ENCODE results near the gene CD4.
A peak's percentile ranks its signal among the peaks of the same experiment; 100 is the strongest.

CD4 gene

GRCh38 chr12:6754411-6754810 is 34.9 kb upstream of the CD4 start:
- H3K27ac Mint-ChIP-seq, result no peak overlapping the region
- H3K4me3 Mint-ChIP-seq, result no peak overlapping the region
- peaks cover 37% of the 10 kb centered on the region for H3K27me3 Mint-ChIP-seq
- CTCF ChIA-PET, result interaction anchor here (0.7 to 5.0 kb wide), 25 partner anchors 8 to 118 kb away, joined by 3 to 91 read pairs (median 6); partner anchors contain the start of genes CD4, CDCA3, GPR162 and PTMS
- peaks cover 48% of the 10 kb centered on the region for H3K4me1 Mint-ChIP-seq
- no peaks in the 10 kb centered on the region for H3K9me3 Mint-ChIP-seq
- no peak for DNase-seq
- H3K36me3 Mint-ChIP-seq, result peaks cover 22% of the 10 kb centered on the region

GRCh38 chr12:6757028-6757690 is 32.2 kb upstream of the CD4 start:
- Mint-ChIP-seq H3K4me1 (peaks cover 32% of the 10 kb centered on the region), H3K36me3 (no peaks in the 10 kb centered on the region), H3K4me3 (no peak overlapping the region), H3K27me3 (peaks cover 56% of the 10 kb centered on the region), H3K27ac (no peak overlapping the region), H3K9me3 (no peaks in the 10 kb centered on the region)
- DNase-seq, result no peak
- CTCF ChIA-PET, result interaction anchor here (0.6 to 3.6 kb wide), 4 partner anchors 9 to 68 kb away, joined by 3 to 13 read pairs (median 5); partner anchors contain the start of gene PTMS

GRCh38 chr12:6758506-6759095 is 30.7 kb upstream of the CD4 start:
- H3K36me3 Mint-ChIP-seq, result no peaks in the 10 kb centered on the region
- peaks cover 65% of the 10 kb centered on the region for H3K27me3 Mint-ChIP-seq
- H3K27ac Mint-ChIP-seq, result peak overlapping the region; percentile 13
- DNase-seq, result no peak
- CTCF ChIA-PET, result interaction anchor here (0.9 to 3.6 kb wide), 7 partner anchors 8 to 66 kb away, joined by 3 to 13 read pairs (median 5); partner anchors contain the start of gene PTMS
- H3K4me3 Mint-ChIP-seq, result no peak overlapping the region
- H3K4me1 Mint-ChIP-seq, result peaks cover 23% of the 10 kb centered on the region
- no peaks in the 10 kb centered on the region for H3K9me3 Mint-ChIP-seq

GRCh38 chr12:6759741-6760140 is 29.6 kb upstream of the CD4 start:
- H3K4me1 Mint-ChIP-seq, result peaks cover 24% of the 10 kb centered on the region
- H3K27ac Mint-ChIP-seq, result no peak overlapping the region
- no peak for DNase-seq
- CTCF ChIA-PET, result interaction anchor here (1.1 to 3.6 kb wide), 4 partner anchors 11 to 65 kb away, joined by 3 to 13 read pairs (median 5); no protein-coding TSS in a partner anchor
- peaks cover 75% of the 10 kb centered on the region for H3K27me3 Mint-ChIP-seq
- H3K9me3 Mint-ChIP-seq, result no peaks in the 10 kb centered on the region
- H3K4me3 Mint-ChIP-seq, result no peak overlapping the region
- no peaks in the 10 kb centered on the region for H3K36me3 Mint-ChIP-seq

GRCh38 chr12:6763380-6763779 is 25.9 kb upstream of the CD4 start:
- Mint-ChIP-seq H3K36me3 (peaks cover 4% of the 10 kb centered on the region), H3K27me3 (peaks cover 85% of the 10 kb centered on the region), H3K9me3 (no peaks in the 10 kb centered on the region), H3K4me3 (no peak overlapping the region), H3K27ac (no peak overlapping the region), H3K4me1 (peaks cover 42% of the 10 kb centered on the region)
- no peak for DNase-seq
- CTCF ChIA-PET, result interaction anchor here (1.8 kb wide), 1 partner anchor 10 kb away, joined by 8 read pairs; the partner anchor contains the start of gene MLF2

GRCh38 chr12:6764011-6764828 is 25.1 kb upstream of the CD4 start:
- H3K27me3 Mint-ChIP-seq, result peaks cover 88% of the 10 kb centered on the region
- H3K36me3 Mint-ChIP-seq, result peaks cover 4% of the 10 kb centered on the region
- no peak overlapping the region for H3K27ac Mint-ChIP-seq
- peak overlapping the region; percentile 19 for H3K4me3 Mint-ChIP-seq
- DNase-seq, result peak; percentile 64
- peaks cover 39% of the 10 kb centered on the region for H3K4me1 Mint-ChIP-seq
- CTCF ChIA-PET, result interaction anchor here (5.8 kb wide), 1 partner anchor 14 kb away, joined by 63 read pairs; no protein-coding TSS in a partner anchor
- no peaks in the 10 kb centered on the region for H3K9me3 Mint-ChIP-seq

GRCh38 chr12:6765048-6765633 is 24.2 kb upstream of the CD4 start:
- peaks cover 88% of the 10 kb centered on the region for H3K27me3 Mint-ChIP-seq
- peaks cover 39% of the 10 kb centered on the region for H3K4me1 Mint-ChIP-seq
- H3K9me3 Mint-ChIP-seq, result no peaks in the 10 kb centered on the region
- H3K27ac Mint-ChIP-seq, result no peak overlapping the region
- CTCF ChIA-PET, result interaction anchor here (1.2 to 5.8 kb wide), 3 partner anchors 11 to 27 kb away, joined by 4 to 63 read pairs (median 44); partner anchors contain the start of gene MLF2
- H3K36me3 Mint-ChIP-seq, result peaks cover 4% of the 10 kb centered on the region
- no peak for DNase-seq
- peak overlapping the region; percentile 68 for H3K4me3 Mint-ChIP-seq

GRCh38 chr12:6765634-6766581 is 23.4 kb upstream of the CD4 start, which contains the start of gene PTMS:
Gene PTMS (plus strand): TSS chr12:6766363. CDS start chr12:6766706, 343 bp downstream.
- peaks cover 4% of the 10 kb centered on the region for H3K36me3 Mint-ChIP-seq
- H3K9me3 Mint-ChIP-seq, result no peaks in the 10 kb centered on the region
- DNase-seq, result peak; percentile 54
- H3K4me3 Mint-ChIP-seq, result peak within 1 kb of the TSS; percentile 85
- H3K27ac Mint-ChIP-seq, result no peak within 1 kb of the TSS
- peaks cover 95% of the 10 kb centered on the region for H3K27me3 Mint-ChIP-seq
- H3K4me1 Mint-ChIP-seq, result peaks cover 40% of the 10 kb centered on the region
- CTCF ChIA-PET, result interaction anchor here (0.7 to 5.8 kb wide), 16 partner anchors 8 to 339 kb away, joined by 3 to 63 read pairs (median 4); partner anchors contain the start of genes CD4, MLF2 and USP5

GRCh38 chr12:6766651-6767349 is 22.5 kb upstream of the CD4 start:
- CTCF ChIA-PET, result interaction anchor here (0.7 to 5.8 kb wide), 17 partner anchors 9 to 340 kb away, joined by 3 to 63 read pairs (median 3); partner anchors contain the start of genes CD4, MLF2 and USP5
- peaks cover 4% of the 10 kb centered on the region for H3K36me3 Mint-ChIP-seq
- H3K4me1 Mint-ChIP-seq, result peaks cover 49% of the 10 kb centered on the region
- H3K4me3 Mint-ChIP-seq, result peak overlapping the region; percentile 85
- peak; percentile 70 for DNase-seq
- no peaks in the 10 kb centered on the region for H3K9me3 Mint-ChIP-seq
- no peak overlapping the region for H3K27ac Mint-ChIP-seq
- H3K27me3 Mint-ChIP-seq, result peaks cover 96% of the 10 kb centered on the region

GRCh38 chr12:6767353-6768319 is 21.7 kb upstream of the CD4 start:
- peak overlapping the region; percentile 85 for H3K4me3 Mint-ChIP-seq
- peak overlapping the region; percentile 46 for H3K27ac Mint-ChIP-seq
- peaks cover 56% of the 10 kb centered on the region for H3K4me1 Mint-ChIP-seq
- peaks cover 4% of the 10 kb centered on the region for H3K36me3 Mint-ChIP-seq
- DNase-seq, result no peak
- H3K27me3 Mint-ChIP-seq, result peaks cover 96% of the 10 kb centered on the region
- CTCF ChIA-PET, result interaction anchor here (0.8 to 5.8 kb wide), 13 partner anchors 10 to 341 kb away, joined by 3 to 63 read pairs (median 4); partner anchors contain the start of genes CD4, MLF2 and USP5
- H3K9me3 Mint-ChIP-seq, result no peaks in the 10 kb centered on the region

GRCh38 chr12:6768437-6768914 is 20.9 kb upstream of the CD4 start:
- no peak for DNase-seq
- H3K4me1 Mint-ChIP-seq, result peaks cover 64% of the 10 kb centered on the region
- no peaks in the 10 kb centered on the region for H3K9me3 Mint-ChIP-seq
- peak overlapping the region; percentile 85 for H3K4me3 Mint-ChIP-seq
- CTCF ChIA-PET, result interaction anchor here (4.0 to 5.8 kb wide), 2 partner anchors 10 to 14 kb away, joined by 44 to 63 read pairs; partner anchors contain the start of gene MLF2
- H3K27me3 Mint-ChIP-seq, result peaks cover 96% of the 10 kb centered on the region
- peaks cover 4% of the 10 kb centered on the region for H3K36me3 Mint-ChIP-seq
- H3K27ac Mint-ChIP-seq, result peak overlapping the region; percentile 11

Measured in activated naive CD4-positive, alpha-beta T cell treated with anti-CD3 and anti-CD28 coated beads, Interleukin-2, amount 10 ng/mL, durations not matched to agents 7 days and 5 days (primary cell).